Bronchial epithelial cell (primary cell): ENCODE results near the gene PMM2. TPM values are rescaled to one million over a fixed set of nuclear protein-coding genes. Genes with fewer than 3 reads are reported as not detected.

Source experiments
- DNase-seq: peaks from one replicate; pipeline ENCODE4 v3.0.0-alpha.2; 2010; ENCODE audit warnings: low read depth
- FAIRE-seq: peaks from 2 replicates; lab custom pipeline; 2011; peaks lifted over from hg19 to GRCh38; lab: Jason Lieb, UNC
- H3K27me3 ChIP-seq: 2 replicates; pipeline ENCODE4 v1.5.1; 2011; ENCODE audit warnings: low read length; ENCODE audit not compliant: control insufficient read depth, insufficient read depth
- H3K36me3 ChIP-seq: 2 replicates; pipeline ENCODE4 v1.5.1; 2011; ENCODE audit warnings: low read length; ENCODE audit not compliant: control insufficient read depth, insufficient read depth
- H3K4me3 ChIP-seq: 2 replicates; pipeline ENCODE4 v1.5.1; 2011; ENCODE audit warnings: mild to moderate bottlenecking, low read depth, low read length, control low read depth
- total RNA-seq: library from RNA; depleted of rRNA; stranded (reverse); fragments of >200 nt; gene quantifications from 2 replicates; pipeline ENCODE4 v1.2.1, GENCODE V29; 2014
- TF ChIP-seq, protein P1 (sequence below): IDR thresholded peaks from 2 replicates; pipeline ENCODE4 v1.5.1; 2011; ENCODE audit warnings: mild to moderate bottlenecking, moderate library complexity, low read length, control low read depth, inconsistent platforms; ENCODE audit not compliant: insufficient read depth, severe bottlenecking

The PMM2 gene
- total RNA-seq, 1 donor from 2014 or later: 25.5 TPM

DNA sequence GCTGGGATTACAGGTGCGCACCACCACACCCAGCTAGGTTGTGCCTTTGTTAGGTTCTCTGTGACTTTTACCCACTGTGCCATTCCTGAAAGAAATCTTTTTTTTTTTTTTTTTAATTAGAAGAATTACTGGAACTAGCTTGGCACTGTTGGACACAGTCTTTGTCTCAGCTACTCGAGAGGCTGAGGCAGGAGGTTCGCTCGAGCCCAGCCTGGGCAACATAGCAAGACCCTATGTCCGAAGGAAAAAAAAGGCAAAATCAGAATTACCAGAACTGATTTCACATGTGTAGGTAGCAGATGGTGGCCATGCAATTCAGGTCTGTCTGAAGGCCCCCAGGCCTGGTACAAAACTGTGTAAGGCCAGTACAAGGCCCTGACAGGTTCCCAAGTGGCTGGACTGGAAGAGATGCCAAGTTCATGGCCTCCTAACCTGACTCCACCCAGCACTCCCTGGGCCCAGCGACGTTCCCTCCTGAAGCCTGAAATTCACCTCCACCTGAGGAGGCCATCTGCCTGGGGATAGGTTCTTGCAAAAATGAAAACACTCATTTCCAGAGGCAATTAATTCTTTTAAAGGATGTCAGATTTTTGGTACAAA is 48.2 kb downstream of the PMM2 start:
- no peak overlapping the region for H3K4me3 ChIP-seq
- TF ChIP-seq, protein P1, sequence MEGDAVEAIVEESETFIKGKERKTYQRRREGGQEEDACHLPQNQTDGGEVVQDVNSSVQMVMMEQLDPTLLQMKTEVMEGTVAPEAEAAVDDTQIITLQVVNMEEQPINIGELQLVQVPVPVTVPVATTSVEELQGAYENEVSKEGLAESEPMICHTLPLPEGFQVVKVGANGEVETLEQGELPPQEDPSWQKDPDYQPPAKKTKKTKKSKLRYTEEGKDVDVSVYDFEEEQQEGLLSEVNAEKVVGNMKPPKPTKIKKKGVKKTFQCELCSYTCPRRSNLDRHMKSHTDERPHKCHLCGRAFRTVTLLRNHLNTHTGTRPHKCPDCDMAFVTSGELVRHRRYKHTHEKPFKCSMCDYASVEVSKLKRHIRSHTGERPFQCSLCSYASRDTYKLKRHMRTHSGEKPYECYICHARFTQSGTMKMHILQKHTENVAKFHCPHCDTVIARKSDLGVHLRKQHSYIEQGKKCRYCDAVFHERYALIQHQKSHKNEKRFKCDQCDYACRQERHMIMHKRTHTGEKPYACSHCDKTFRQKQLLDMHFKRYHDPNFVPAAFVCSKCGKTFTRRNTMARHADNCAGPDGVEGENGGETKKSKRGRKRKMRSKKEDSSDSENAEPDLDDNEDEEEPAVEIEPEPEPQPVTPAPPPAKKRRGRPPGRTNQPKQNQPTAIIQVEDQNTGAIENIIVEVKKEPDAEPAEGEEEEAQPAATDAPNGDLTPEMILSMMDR: no peak
- H3K27me3 ChIP-seq: no peaks in the 10 kb centered on the region
- DNase-seq (no peak), FAIRE-seq (no peak)
- peaks cover 7% of the 10 kb centered on the region for H3K36me3 ChIP-seq

GRCh38 chr16:8846401-8846932 is 48.8 kb downstream of the PMM2 start:
- DNase-seq (no peak), FAIRE-seq (no peak)
- Histone ChIP-seq H3K27me3 (no peaks in the 10 kb centered on the region), H3K36me3 (peaks cover 7% of the 10 kb centered on the region), H3K4me3 (no peak overlapping the region)
- TF ChIP-seq, protein P1: no peak

- no peak for FAIRE-seq
- no peaks in the 10 kb centered on the region for H3K27me3 ChIP-seq
- TF ChIP-seq, protein P1: no peak
- H3K36me3 ChIP-seq: peaks cover 8% of the 10 kb centered on the region
- H3K4me3 ChIP-seq: no peak overlapping the region
- no peak for DNase-seq
Measured at GRCh38 chr16:8847145-8847544, 49.5 kb downstream of the PMM2 start.

- H3K4me3 ChIP-seq: no peak overlapping the region
- DNase-seq (no peak), FAIRE-seq (no peak)
- TF ChIP-seq, protein P1: no peak
- no peaks in the 10 kb centered on the region for H3K27me3 ChIP-seq
- peaks cover 8% of the 10 kb centered on the region for H3K36me3 ChIP-seq
Measured at GRCh38 chr16:8847623-8848022, 50.0 kb downstream of the PMM2 start.

DNA sequence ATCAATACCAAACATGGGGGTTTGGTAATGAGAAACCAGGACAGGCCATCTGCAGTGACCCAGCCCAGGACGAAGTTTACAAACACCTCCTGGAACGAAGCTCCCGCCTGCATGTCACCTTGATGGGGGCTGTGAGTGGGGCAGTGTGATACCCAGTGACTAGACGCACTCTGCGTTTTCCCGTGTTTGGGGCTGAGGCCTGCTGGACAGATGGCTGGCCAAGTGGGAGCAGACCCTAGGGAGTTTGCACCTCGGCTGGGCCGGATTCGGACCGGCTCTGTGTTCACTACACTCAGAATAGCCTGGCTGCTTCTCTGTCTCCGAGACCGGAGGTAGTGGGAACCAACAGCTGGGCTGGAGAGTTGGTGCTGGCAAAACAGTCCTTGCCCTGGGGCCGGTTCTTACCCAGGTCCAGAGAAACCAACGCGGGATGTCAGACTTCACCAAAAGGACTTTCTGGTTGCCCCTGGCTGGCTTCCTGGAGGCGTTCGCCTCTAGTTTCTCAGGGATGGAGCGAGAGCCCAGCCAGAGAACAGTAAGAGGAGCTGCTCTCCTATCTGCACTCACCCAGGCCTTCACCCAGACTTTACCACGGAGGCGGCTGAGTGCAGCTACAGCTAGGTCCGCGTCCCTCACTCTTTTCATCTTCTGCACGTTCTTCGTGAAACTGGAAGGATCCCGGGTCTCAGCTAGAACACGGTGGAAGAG is 50.7 kb downstream of the PMM2 start:
- Histone ChIP-seq H3K4me3 (no peak overlapping the region), H3K27me3 (no peaks in the 10 kb centered on the region), H3K36me3 (peaks cover 8% of the 10 kb centered on the region)
- FAIRE-seq: no peak
- TF ChIP-seq, protein P1: no peak
- no peak for DNase-seq
